DOHH2 (cell line): ENCODE results near the gene FAM184A.

Experiments
- EZH2phosphoT487 ChIP-seq: fragments of 200-600 bp; sonication (generic); IDR thresholded peaks from 2 replicates; pipeline ENCODE4 v1.6.1; 2017; ENCODE audit warnings: borderline replicate concordance, mild to moderate bottlenecking, antibody characterized with exemption, low read length, moderate library complexity, mixed read lengths
- TF ChIP-seq, protein P1 (sequence below): fragments of 200-600 bp; sonication (generic); IDR thresholded peaks from one replicate; pipeline ENCODE4 v1.5.1; 2014; ENCODE audit warnings: antibody characterized with exemption, mild to moderate bottlenecking, low read depth, low read length; ENCODE audit not compliant: poor library complexity, severe bottlenecking

DNA sequence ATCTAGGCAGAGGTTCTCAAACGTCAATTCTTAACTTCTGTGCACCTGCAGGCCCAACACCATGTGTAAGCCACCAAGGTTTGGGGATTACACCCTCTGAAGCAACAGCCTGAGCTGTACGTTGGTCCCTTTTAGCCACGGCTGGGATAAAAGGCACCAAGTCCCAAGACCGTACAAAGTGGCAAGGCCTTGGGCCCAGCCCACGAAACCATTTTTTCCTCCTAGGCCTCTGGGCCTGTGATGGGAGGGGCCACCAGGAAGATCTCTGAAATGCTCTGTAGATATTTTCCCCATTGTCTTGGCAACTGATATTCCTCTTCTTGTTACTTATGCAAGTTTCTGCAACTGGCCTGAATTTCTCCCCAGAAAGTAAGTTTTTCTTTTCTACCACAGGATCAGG, 4.5 kb upstream of the FAM184A start:
- TF ChIP-seq, protein P1, sequence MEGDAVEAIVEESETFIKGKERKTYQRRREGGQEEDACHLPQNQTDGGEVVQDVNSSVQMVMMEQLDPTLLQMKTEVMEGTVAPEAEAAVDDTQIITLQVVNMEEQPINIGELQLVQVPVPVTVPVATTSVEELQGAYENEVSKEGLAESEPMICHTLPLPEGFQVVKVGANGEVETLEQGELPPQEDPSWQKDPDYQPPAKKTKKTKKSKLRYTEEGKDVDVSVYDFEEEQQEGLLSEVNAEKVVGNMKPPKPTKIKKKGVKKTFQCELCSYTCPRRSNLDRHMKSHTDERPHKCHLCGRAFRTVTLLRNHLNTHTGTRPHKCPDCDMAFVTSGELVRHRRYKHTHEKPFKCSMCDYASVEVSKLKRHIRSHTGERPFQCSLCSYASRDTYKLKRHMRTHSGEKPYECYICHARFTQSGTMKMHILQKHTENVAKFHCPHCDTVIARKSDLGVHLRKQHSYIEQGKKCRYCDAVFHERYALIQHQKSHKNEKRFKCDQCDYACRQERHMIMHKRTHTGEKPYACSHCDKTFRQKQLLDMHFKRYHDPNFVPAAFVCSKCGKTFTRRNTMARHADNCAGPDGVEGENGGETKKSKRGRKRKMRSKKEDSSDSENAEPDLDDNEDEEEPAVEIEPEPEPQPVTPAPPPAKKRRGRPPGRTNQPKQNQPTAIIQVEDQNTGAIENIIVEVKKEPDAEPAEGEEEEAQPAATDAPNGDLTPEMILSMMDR: no peak
- no peak for TF ChIP-seq EZH2phosphoT487
